GM18868 (cell line): ENCODE data around the gene PPP1R12B.
"Not testable (repeated sequence)": the region's sequence is repeated elsewhere in the genome, so short reads cannot be mapped to it uniquely, and the experiment has no call there.

ENCODE experiments used
- ATAC-seq: cut with Tn5 transposase; IDR thresholded peaks from one replicate; pipeline ENCODE4 v1.9.1; 2021; ENCODE audit warnings: mild to moderate bottlenecking, moderate library complexity; ENCODE audit not compliant: unreplicated experiment

The PPP1R12B gene

GRCh38 chr1:202348005-202348508, 442 bp upstream of the PPP1R12B start:
- ATAC-seq: no peak

- no peak for ATAC-seq
These were observed 868 bp downstream of the PPP1R12B start for GRCh38 chr1:202349206-202349928.

- ATAC-seq: no peak
These were observed 3.2 kb downstream of the PPP1R12B start for GRCh38 chr1:202351725-202352124.

GRCh38 chr1:202352583-202353197, 4.2 kb downstream of the PPP1R12B start:
- not testable (repeated sequence) for ATAC-seq

GRCh38 chr1:202355944-202356553, 7.5 kb downstream of the PPP1R12B start:
- ATAC-seq: no peak

GRCh38 chr1:202357506-202357905, 9.0 kb downstream of the PPP1R12B start:
- ATAC-seq: no peak

- ATAC-seq: no peak
These were observed 12.7 kb downstream of the PPP1R12B start for GRCh38 chr1:202361224-202361623.

GRCh38 chr1:202361701-202362100, 13.2 kb downstream of the PPP1R12B start:
- ATAC-seq: no peak

- ATAC-seq: no peak
These were observed 13.7 kb downstream of the PPP1R12B start for GRCh38 chr1:202362212-202362611.

- no peak for ATAC-seq
These were observed 16.8 kb downstream of the PPP1R12B start for GRCh38 chr1:202365092-202365815.

- no peak for ATAC-seq
These were observed 18.8 kb downstream of the PPP1R12B start for GRCh38 chr1:202367271-202367670.

- not testable (repeated sequence) for ATAC-seq
These were observed 22.4 kb downstream of the PPP1R12B start for GRCh38 chr1:202370906-202371305.

- no peak for ATAC-seq
These were observed 25.6 kb downstream of the PPP1R12B start for GRCh38 chr1:202374099-202374498.

GRCh38 chr1:202375175-202375574, 26.7 kb downstream of the PPP1R12B start:
- ATAC-seq: not testable (repeated sequence)

GRCh38 chr1:202376247-202376646, 27.7 kb downstream of the PPP1R12B start:
- no peak for ATAC-seq

GRCh38 chr1:202379884-202380529, 31.5 kb downstream of the PPP1R12B start:
- not testable (repeated sequence) for ATAC-seq

- ATAC-seq: not testable (repeated sequence)
These were observed 32.0 kb downstream of the PPP1R12B start for GRCh38 chr1:202380535-202380934.

GRCh38 chr1:202381867-202382266, 33.4 kb downstream of the PPP1R12B start:
- ATAC-seq: not testable (repeated sequence)

GRCh38 chr1:202395831-202396230, 47.3 kb downstream of the PPP1R12B start:
- ATAC-seq: not testable (repeated sequence)

- no peak for ATAC-seq
These were observed 48.8 kb downstream of the PPP1R12B start for GRCh38 chr1:202397256-202397655.

GRCh38 chr1:202398439-202398838, 49.9 kb downstream of the PPP1R12B start:
- ATAC-seq: not testable (repeated sequence)
